Measurements from ENCODE around the gene NEDD4.

DNA sequence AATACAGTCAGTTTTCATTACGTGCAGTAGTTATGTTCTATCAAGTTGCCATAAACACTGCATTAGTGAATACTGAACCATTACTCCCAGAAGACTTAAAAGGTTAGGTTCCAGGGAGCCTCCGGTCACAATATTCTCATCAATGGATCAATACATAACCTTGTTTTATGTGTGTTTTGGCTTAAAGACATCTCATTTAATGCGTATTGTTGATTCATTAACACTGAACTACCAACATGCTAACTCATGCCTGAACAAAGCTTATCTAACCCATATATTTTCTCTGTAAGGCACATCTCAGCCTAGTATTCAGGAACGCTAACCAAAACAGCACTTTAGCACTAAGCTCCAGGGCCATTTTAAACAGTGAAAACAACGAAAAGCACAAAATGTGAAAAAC is 24.1 kb upstream of the NEDD4 start:
- TF ChIP-seq TAF1 (IDR thresholded peaks at IDR 0.05; ENCODE audit: borderline replicate concordance, insufficient read depth, low read length) (no peak), FOXP2 (optimal IDR thresholded peaks at IDR 0.05; ENCODE audit: borderline replicate concordance, extremely low read depth, extremely low read length, insufficient read depth) (no peak), SIN3A (IDR thresholded peaks at IDR 0.05; ENCODE audit: borderline replicate concordance, insufficient read depth, low read length) (no peak)

Data from PFSK-1 (cell line).